SIG-M5 (cell line): ENCODE measurements around the gene ADAMTSL5.
"Not testable (repeated sequence)": the region's sequence is repeated elsewhere in the genome, so short reads cannot be mapped to it uniquely, and the experiment has no call there.

Source experiments
- DNase-seq: peaks from one replicate; lab custom pipeline; 2025; lab: John Stamatoyannopoulos, UW

Gene ADAMTSL5

GRCh38 chr19:1513499-1514294 lies 878 bp upstream of the ADAMTSL5 start:
- no peak for DNase-seq

- DNase-seq, result no peak
Measured at GRCh38 chr19:1511318-1512317, 1.2 kb downstream of the ADAMTSL5 start.

- DNase-seq, result no peak
Measured at GRCh38 chr19:1510807-1511206, 2.0 kb downstream of the ADAMTSL5 start.

- DNase-seq, result no peak
Measured at GRCh38 chr19:1510442-1510806, 2.4 kb downstream of the ADAMTSL5 start.

- no peak for DNase-seq
Measured at GRCh38 chr19:1509602-1510441, 3.0 kb downstream of the ADAMTSL5 start.

GRCh38 chr19:1508507-1508856 lies 4.3 kb downstream of the ADAMTSL5 start:
- no peak for DNase-seq

- no peak for DNase-seq
Measured at GRCh38 chr19:1507763-1508506, 4.9 kb downstream of the ADAMTSL5 start.

- DNase-seq, result no peak
Measured at GRCh38 chr19:1507192-1507660, 5.6 kb downstream of the ADAMTSL5 start.

- DNase-seq, result no peak
Measured at GRCh38 chr19:1505991-1506881, 6.6 kb downstream of the ADAMTSL5 start.

GRCh38 chr19:1505012-1505411 lies 7.8 kb downstream of the ADAMTSL5 start:
- DNase-seq, result no peak

- DNase-seq, result no peak
Measured at GRCh38 chr19:1503925-1504773, 8.7 kb downstream of the ADAMTSL5 start.

- DNase-seq, result no peak
Measured at GRCh38 chr19:1503089-1503924, 9.5 kb downstream of the ADAMTSL5 start.

GRCh38 chr19:1502433-1503088 lies 10.3 kb downstream of the ADAMTSL5 start:
- no peak for DNase-seq

GRCh38 chr19:1501200-1501595 lies 11.6 kb downstream of the ADAMTSL5 start:
- no peak for DNase-seq

GRCh38 chr19:1499231-1499630 lies 13.6 kb downstream of the ADAMTSL5 start:
- DNase-seq, result not testable (repeated sequence)

GRCh38 chr19:1497578-1498235 lies 15.1 kb downstream of the ADAMTSL5 start:
- no peak for DNase-seq
